ENCODE measurements around the gene CTIF.
"Not testable (repeated sequence)": the region's sequence is repeated elsewhere in the genome, so short reads cannot be mapped to it uniquely, and the experiment has no call there.

CTIF gene

GRCh38 chr18:48803951-48804855 lies 265.4 kb downstream of the CTIF start:
- no peak for DNase-seq (ENCODE audit: low spot score)

- DNase-seq (ENCODE audit: low spot score): no peak
These were observed 266.2 kb downstream of the CTIF start for GRCh38 chr18:48804856-48805610.

- no peak for DNase-seq (ENCODE audit: low spot score)
These were observed 267.1 kb downstream of the CTIF start for GRCh38 chr18:48805826-48806535.

- DNase-seq (ENCODE audit: low spot score): no peak
These were observed 267.9 kb downstream of the CTIF start for GRCh38 chr18:48806551-48807261.

- DNase-seq (ENCODE audit: low spot score): no peak
These were observed 269.6 kb downstream of the CTIF start for GRCh38 chr18:48808476-48808875.

GRCh38 chr18:48809365-48809764 lies 270.5 kb downstream of the CTIF start:
- no peak for DNase-seq (ENCODE audit: low spot score)

- no peak for DNase-seq (ENCODE audit: low spot score)
These were observed 272.0 kb downstream of the CTIF start for GRCh38 chr18:48810805-48811204.

- no peak for DNase-seq (ENCODE audit: low spot score)
These were observed 272.6 kb downstream of the CTIF start for GRCh38 chr18:48811401-48811800.

- not testable (repeated sequence) for DNase-seq (ENCODE audit: low spot score)
These were observed 273.2 kb downstream of the CTIF start for GRCh38 chr18:48811977-48812451.

- DNase-seq (ENCODE audit: low spot score): no peak
These were observed 274.5 kb downstream of the CTIF start for GRCh38 chr18:48813321-48813720.

- no peak for DNase-seq (ENCODE audit: low spot score)
These were observed 275.1 kb downstream of the CTIF start for GRCh38 chr18:48813833-48814489.

- DNase-seq (ENCODE audit: low spot score): no peak
These were observed 275.8 kb downstream of the CTIF start for GRCh38 chr18:48814490-48815178.

- DNase-seq (ENCODE audit: low spot score): no peak
These were observed 276.3 kb downstream of the CTIF start for GRCh38 chr18:48815179-48815515.

GRCh38 chr18:48815581-48816324 lies 276.9 kb downstream of the CTIF start:
- DNase-seq (ENCODE audit: low spot score): no peak

GRCh38 chr18:48816554-48816953 lies 277.7 kb downstream of the CTIF start:
- no peak for DNase-seq (ENCODE audit: low spot score)

GRCh38 chr18:48817021-48817461 lies 278.2 kb downstream of the CTIF start:
- DNase-seq (ENCODE audit: low spot score): no peak

- no peak for DNase-seq (ENCODE audit: low spot score)
These were observed 279.8 kb downstream of the CTIF start for GRCh38 chr18:48818329-48819254.

- no peak for DNase-seq (ENCODE audit: low spot score)
These were observed 280.4 kb downstream of the CTIF start for GRCh38 chr18:48819276-48819675.

Measured in RKO (cell line).